ENCODE data around the gene STK39. TPM values are rescaled to one million over a fixed set of nuclear protein-coding genes. Genes with fewer than 3 reads are reported as not detected.

The STK39 gene
- total and polyA plus RNA-seq, 2 of the 4 experiments (the other 2 are of a cell fraction): 11.8 to 16.4 TPM

DNA sequence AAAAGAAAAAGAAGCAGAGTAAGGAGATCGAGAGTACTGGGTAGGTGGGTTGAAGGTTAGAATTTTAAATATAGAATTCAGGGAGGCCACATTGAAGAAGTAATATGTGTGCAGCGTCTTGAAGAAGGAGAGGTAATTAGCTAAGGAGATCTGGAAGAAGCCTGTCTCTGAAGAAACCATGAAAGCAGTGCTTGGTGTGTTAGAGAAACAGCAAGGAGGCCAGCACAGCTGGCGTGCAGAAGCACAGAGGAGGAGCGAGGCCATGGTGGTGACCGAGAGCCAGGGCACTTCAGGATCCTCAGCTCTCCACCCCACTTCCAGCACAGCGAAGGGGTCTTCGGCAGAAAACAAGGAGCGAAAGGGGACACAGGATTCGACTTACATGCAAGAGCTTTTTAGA is 305.8 kb downstream of the STK39 start:
- dilution Hi-C loops (cut with HindIII; ENCODE audit: low sequenced_read_pairs, unreplicated experiment) (no loop called here), in situ Hi-C loops (cut with MboI; ENCODE audit: low sequenced_read_pairs) (no loop called here), intact Hi-C loops (cut with micrococcal nuclease) (no loop called here)
- ATAC-seq (ENCODE audit: low read depth): no peak
- Histone ChIP-seq H2BK20ac (ENCODE audit: low read depth, low read length) (no peak overlapping the region), H3K79me1 (ENCODE audit: low read depth in 1 of 2, low read length in 2 of 2) (no peaks in the 10 kb centered on the region), H4K20me1 (ENCODE audit: insufficient read depth, low read length) (no peaks in the 10 kb centered on the region), H4K5ac (ENCODE audit: low read depth, low read length) (no peak overlapping the region), H2AFZ (replicated peaks; ENCODE audit: low read length, poor library complexity) (no peak overlapping the region), H3K14ac (replicated peaks; ENCODE audit: low read depth, low read length) (no peak overlapping the region), H2AK5ac (ENCODE audit: low read depth, low read length) (no peak overlapping the region), H3K9ac (ENCODE audit: low read depth, low read length) (no peak overlapping the region), H4K8ac (ENCODE audit: low read depth in 2 of 2, low read length in 2 of 2) (no peak overlapping the region), H3K36me3 (ENCODE audit: control insufficient read depth, insufficient read depth, low read length) (no peaks in the 10 kb centered on the region), H3K4me2 (ENCODE audit: low read depth, low read length) (no peak overlapping the region), H3K9me1 (ENCODE audit: insufficient read depth, low read length) (no peaks in the 10 kb centered on the region), H3K4me1 (ENCODE audit: control insufficient read depth, insufficient read depth, low read length) (no peaks in the 10 kb centered on the region), H2BK120ac (ENCODE audit: low read depth, low read length) (no peak overlapping the region), H3K4ac (ENCODE audit: low read depth, low read length) (no peak overlapping the region), H3K23ac (ENCODE audit: low read depth, low read length) (no peak overlapping the region), H2BK15ac (ENCODE audit: low read depth, low read length) (no peak overlapping the region), H2AK9ac (replicated peaks; ENCODE audit: low read depth, low read length, poor library complexity) (no peak overlapping the region), H3K27ac (ENCODE audit: insufficient read depth, low read length) (no peak overlapping the region), H2BK5ac (ENCODE audit: low read depth, low read length, poor library complexity, severe bottlenecking) (no peak overlapping the region), H3K27me3 (ENCODE audit: control insufficient read depth, insufficient read depth, low read length) (no peaks in the 10 kb centered on the region), H3K9me3 (ENCODE audit: control insufficient read depth, insufficient read depth, low read length) (no peaks in the 10 kb centered on the region), H3K18ac (ENCODE audit: low read depth, low read length) (no peak overlapping the region), H3K56ac (ENCODE audit: extremely low read depth, insufficient read depth, low read length) (no peak overlapping the region), H3K4me3 (ENCODE audit: insufficient read depth, low read depth, low read length) (no peak overlapping the region), H4K91ac (ENCODE audit: insufficient read depth, low read depth, low read length) (no peak overlapping the region)
- TF ChIP-seq RCOR1 (IDR thresholded peaks at IDR 0.05; ENCODE audit: insufficient replicate concordance, low read length): no peak
- TF ChIP-seq, protein P1, sequence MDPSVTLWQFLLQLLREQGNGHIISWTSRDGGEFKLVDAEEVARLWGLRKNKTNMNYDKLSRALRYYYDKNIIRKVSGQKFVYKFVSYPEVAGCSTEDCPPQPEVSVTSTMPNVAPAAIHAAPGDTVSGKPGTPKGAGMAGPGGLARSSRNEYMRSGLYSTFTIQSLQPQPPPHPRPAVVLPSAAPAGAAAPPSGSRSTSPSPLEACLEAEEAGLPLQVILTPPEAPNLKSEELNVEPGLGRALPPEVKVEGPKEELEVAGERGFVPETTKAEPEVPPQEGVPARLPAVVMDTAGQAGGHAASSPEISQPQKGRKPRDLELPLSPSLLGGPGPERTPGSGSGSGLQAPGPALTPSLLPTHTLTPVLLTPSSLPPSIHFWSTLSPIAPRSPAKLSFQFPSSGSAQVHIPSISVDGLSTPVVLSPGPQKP (IDR thresholded peaks at IDR 0.05; ENCODE audit: borderline replicate concordance, low read depth, low read length): no peak
- POLR2A ChIA-PET (ENCODE audit: unreplicated experiment): no interaction called here
- 83 to 100% methylated on average over 1 to 4 of the region's 9 CpGs for WGBS, 2 experiments (ENCODE audit: extremely low coverage in 2 of 2, insufficient read length in 1 of 2)
- DNase-seq: no peak
- CTCF ChIA-PET: no interaction called here
- BruUV-seq (replicated peaks): no TSS peak
